Left ventricle myocardium inferior (tissue), 1 donor: ENCODE results near the gene KBTBD4. TPM values are rescaled to one million over a fixed set of nuclear protein-coding genes. Genes with fewer than 3 reads are reported as not detected.

Experiments
- DNase-seq: peaks from one replicate; pipeline ENCODE4 v3.0.0-alpha.2; 2020
- H3K27ac ChIP-seq: fragments of 200-600 bp; replicated peaks from 2 replicates; pipeline ENCODE4 v1.8.0; 2021
- H3K27me3 ChIP-seq: fragments of 200-600 bp; 2 replicates; pipeline ENCODE4 v1.8.0; 2021; ENCODE audit warnings: low read depth
- H3K36me3 ChIP-seq: fragments of 200-600 bp; 2 replicates; pipeline ENCODE4 v1.8.0; 2021
- H3K4me1 ChIP-seq: fragments of 200-600 bp; 2 replicates; pipeline ENCODE4 v1.8.0; 2021
- H3K4me3 ChIP-seq: fragments of 200-600 bp; 2 replicates; pipeline ENCODE4 v1.8.0; 2021; ENCODE audit warnings: mild to moderate bottlenecking, moderate library complexity
- H3K9me3 ChIP-seq: fragments of 200-600 bp; replicated peaks from 2 replicates; pipeline ENCODE4 v1.8.0; 2021
- CTCF ChIP-seq: fragments of 200-600 bp; IDR thresholded peaks from 2 replicates; pipeline ENCODE4 v1.8.0; 2021; ENCODE audit warnings: antibody characterized with exemption, mild to moderate bottlenecking, borderline replicate concordance
- intact Hi-C: fragments of 100-400 bp; cut with micrococcal nuclease; formaldehyde crosslinking; loops from one replicate; pipeline ENCODE4 v1.11.0; 2022
- total RNA-seq: library from RNA; stranded (reverse); fragmentation: NEBNext Ultra II Directional; extraction: Animal tissue kit (Norgen Biotek cat#: 25700); gene quantifications from one replicate; pipeline ENCODE4 v1.2.1, GENCODE V29; 2021
- donor health status: DM: no; HTN: yes; CAD: no; lungs with severe emphysema.

The KBTBD4 gene
- total RNA-seq, 1 donor from 2014 or later, result 14.2 TPM

- Histone ChIP-seq H3K27ac (peak overlapping the region; percentile 32), H3K4me3 (no peak overlapping the region), H3K4me1 (peaks cover 41% of the 10 kb centered on the region), H3K36me3 (no peaks in the 10 kb centered on the region), H3K27me3 (no peaks in the 10 kb centered on the region), H3K9me3 (no peaks in the 10 kb centered on the region)
- TF ChIP-seq CTCF, result no peak
- peak; percentile 41 for DNase-seq
- intact Hi-C loops, result no loop called here
Observed at GRCh38 chr11:47606731-47607130, 28.0 kb upstream of the KBTBD4 start.

- no peak overlapping the region for H3K27ac ChIP-seq
- peaks cover 34% of the 10 kb centered on the region for H3K4me1 ChIP-seq
- H3K4me3 ChIP-seq, result no peak overlapping the region
- TF ChIP-seq CTCF, result no peak
- H3K36me3 ChIP-seq, result no peaks in the 10 kb centered on the region
- intact Hi-C loops, result no loop called here
- no peak for DNase-seq
- no peaks in the 10 kb centered on the region for H3K27me3 ChIP-seq
- H3K9me3 ChIP-seq, result no peaks in the 10 kb centered on the region
Observed at GRCh38 chr11:47605921-47606320, 27.2 kb upstream of the KBTBD4 start.

- intact Hi-C loops, result no loop called here
- DNase-seq, result no peak
- Histone ChIP-seq H3K9me3 (no peaks in the 10 kb centered on the region), H3K4me1 (peaks cover 28% of the 10 kb centered on the region), H3K27me3 (no peaks in the 10 kb centered on the region), H3K36me3 (no peaks in the 10 kb centered on the region), H3K27ac (no peak overlapping the region), H3K4me3 (no peak overlapping the region)
- no peak for TF ChIP-seq CTCF
Observed at GRCh38 chr11:47603295-47603694, 24.5 kb upstream of the KBTBD4 start.

DNA sequence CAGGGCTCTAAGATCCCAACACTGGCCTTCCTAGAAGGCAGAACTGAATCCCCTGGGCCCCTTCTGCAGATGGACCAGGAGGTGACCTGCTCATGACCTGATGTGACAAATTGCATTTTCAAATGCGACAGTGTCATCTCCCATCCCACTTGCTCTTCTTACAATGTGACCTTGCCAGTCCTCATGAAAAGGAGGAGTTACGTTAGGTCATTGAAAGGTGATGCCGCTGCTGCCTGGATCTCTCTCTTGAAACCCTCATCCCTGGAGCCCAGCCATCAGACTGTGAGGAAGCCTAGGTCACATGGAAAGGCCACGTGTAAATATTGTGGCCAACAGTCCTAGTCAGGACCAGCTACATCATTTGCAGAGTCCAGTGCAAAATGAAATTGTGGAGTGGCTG, 21.1 kb upstream of the KBTBD4 start:
- Histone ChIP-seq H3K27ac (no peak overlapping the region), H3K9me3 (no peaks in the 10 kb centered on the region), H3K4me1 (peaks cover 8% of the 10 kb centered on the region), H3K36me3 (no peaks in the 10 kb centered on the region), H3K27me3 (peaks cover 7% of the 10 kb centered on the region), H3K4me3 (no peak overlapping the region)
- no peak for DNase-seq
- intact Hi-C loops, result no loop called here
- no peak for TF ChIP-seq CTCF

DNA sequence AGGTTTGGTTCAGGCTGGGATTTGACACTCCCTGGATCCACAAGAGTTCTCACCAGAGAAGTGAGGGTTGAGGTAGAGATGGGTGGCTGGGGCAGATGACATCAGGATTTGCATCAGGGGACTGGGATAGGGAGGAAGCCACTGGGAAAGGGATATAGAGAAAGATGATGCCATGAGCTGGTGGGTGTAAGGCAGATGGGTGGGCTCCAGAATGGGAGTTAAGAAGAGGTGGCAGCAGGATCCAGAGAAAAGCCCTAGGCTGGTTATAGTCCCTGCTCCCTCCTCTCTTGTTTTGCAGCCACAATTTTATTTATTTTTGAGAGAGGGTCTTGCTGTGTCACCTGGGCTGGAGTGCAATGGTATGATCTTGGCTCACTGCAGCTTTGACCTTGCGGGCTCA, 17.2 kb upstream of the KBTBD4 start:
- intact Hi-C loops, result no loop called here

More for the DNA sequence above, 17.2 kb upstream of the KBTBD4 start:
- Histone ChIP-seq H3K4me3 (no peak overlapping the region), H3K9me3 (no peaks in the 10 kb centered on the region), H3K27ac (no peak overlapping the region), H3K36me3 (no peaks in the 10 kb centered on the region), H3K4me1 (peaks cover 23% of the 10 kb centered on the region), H3K27me3 (peaks cover 47% of the 10 kb centered on the region)
- TF ChIP-seq CTCF, result no peak
- no peak for DNase-seq
